Stimulated activated CD8-positive, alpha-beta memory T cell treated with anti-CD3 and anti-CD28 coated beads, Interleukin-12 subunit alpha, Interleukin-12 subunit beta, amount 100 ng/mL, for 1 hour (primary cell): ENCODE measurements around the gene HIPK2.

Experiments used
- DNase-seq: peaks from one replicate; pipeline ENCODE4 v3.0.0-alpha.2; 2020; ENCODE audit warnings: low read depth

The HIPK2 gene

DNA sequence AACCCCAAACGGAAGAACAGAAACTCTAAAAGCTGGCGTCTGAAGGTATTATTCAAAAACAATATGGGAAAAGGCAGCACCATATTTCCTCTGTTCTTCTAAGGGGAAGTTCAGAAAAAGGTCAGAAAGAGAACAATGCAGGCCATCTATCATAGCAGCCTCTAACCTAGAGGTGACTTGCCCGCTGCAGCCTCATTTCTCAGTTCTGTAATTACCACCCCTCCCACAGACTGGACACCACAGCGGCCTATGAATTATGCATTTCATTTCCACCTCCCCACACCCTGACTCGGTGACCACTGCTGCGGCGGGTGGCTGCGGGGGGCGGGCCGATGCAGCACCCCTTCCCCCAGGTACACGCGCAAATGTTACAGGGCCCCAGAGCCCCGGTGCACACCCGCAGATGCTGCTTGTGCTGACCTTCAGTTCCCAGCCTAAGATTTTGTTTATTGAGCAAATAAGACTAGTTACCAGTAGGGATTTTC lies 128.8 kb downstream of the HIPK2 start:
- DNase-seq, result no peak

GRCh38 chr7:139648391-139648861 lies 129.4 kb downstream of the HIPK2 start:
- no peak for DNase-seq

GRCh38 chr7:139647814-139648390 lies 129.9 kb downstream of the HIPK2 start:
- no peak for DNase-seq

- DNase-seq, result no peak
These were observed 130.7 kb downstream of the HIPK2 start for GRCh38 chr7:139647085-139647484.

- no peak for DNase-seq
These were observed 131.2 kb downstream of the HIPK2 start for GRCh38 chr7:139646566-139646965.

GRCh38 chr7:139645572-139646523 lies 131.9 kb downstream of the HIPK2 start:
- DNase-seq, result peak; percentile 78

DNA sequence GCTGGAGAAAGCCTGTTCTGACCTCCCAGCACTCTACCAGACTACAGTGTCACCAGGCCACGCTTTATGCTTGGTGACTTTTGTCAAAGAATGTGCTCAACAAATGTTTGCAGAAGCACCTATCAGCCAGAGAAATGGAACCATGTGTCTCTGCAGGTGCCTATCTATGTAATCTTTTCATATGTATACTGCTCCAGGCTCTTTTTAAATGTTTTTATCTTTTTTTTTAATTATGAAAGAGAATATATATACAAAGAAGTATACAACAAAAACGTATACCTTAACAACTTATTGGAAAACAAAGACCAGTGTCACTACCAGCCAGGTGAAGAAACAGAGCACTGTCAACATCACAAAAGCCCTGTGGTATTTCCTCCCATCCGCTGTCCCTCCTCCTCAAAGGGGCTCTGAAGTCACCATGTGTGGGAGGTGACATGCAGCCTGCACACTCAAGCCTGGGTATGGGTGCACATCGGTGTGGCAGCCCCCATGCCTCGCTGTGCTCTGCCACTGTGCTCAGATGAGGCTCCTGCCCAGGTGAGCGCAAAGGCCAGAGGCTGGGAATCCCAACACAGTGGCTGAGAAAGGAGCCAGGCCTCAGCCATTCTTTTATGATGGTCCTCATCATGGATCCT lies 133.7 kb downstream of the HIPK2 start:
- DNase-seq, result no peak

DNA sequence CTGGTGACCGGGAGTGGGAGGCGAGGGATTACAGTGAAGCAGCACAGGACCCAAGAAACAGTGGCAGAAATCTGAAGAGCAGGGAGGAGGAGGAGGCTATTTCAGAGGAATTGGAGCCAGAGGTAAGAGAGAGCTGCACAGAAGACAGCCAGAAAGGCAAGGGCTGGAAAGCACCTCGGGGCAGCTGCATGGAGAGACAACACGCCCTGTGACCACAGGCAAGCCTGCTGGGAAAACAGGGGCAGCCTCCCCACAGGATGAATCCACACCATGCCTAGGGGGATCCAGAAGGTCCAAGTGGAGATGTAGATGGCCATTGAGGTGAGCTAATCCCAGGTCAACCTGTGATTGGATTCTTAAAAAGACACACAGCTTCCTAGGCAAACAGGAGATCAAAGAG lies 135.5 kb downstream of the HIPK2 start:
- no peak for DNase-seq

- no peak for DNase-seq
These were observed 136.3 kb downstream of the HIPK2 start for GRCh38 chr7:139641337-139641992.

DNA sequence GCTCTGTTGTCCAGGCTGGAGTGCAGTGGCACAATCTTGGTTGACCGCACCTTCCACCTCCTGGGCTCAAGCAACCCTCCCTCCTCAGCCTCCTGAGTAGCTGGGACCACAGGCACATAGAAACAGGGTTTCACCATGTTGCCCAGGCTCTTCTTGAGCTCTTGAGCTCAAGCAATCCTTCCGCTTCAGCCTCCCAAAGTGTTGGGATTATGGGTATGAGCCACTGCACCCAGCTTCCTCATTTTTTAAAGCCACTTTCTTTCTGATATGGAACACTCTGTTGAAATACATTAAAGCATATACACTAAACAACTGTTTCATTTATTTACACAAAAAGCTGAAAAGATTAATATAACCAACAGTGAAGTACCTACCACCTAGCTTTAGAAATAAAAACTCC lies 137.1 kb downstream of the HIPK2 start:
- DNase-seq, result no peak

DNA sequence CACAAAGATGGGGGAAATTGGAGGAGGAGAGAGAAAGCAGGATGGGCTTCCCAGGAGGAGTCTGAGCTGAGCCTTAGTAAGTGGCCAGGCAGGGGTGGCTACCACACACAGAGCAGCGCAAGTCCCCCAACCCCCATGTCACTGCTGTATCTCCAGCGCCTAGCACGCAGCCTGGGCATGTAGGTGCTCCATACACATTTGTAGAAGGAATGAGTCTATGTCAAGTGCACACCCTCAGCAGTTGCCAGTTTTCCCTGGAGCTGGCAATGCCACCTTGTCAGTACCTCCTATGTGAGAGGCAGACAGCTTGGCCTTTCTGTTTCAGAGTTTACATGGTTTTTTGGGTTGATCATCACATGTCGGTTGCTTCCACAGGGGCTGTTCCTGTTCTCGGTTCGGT lies 138.2 kb downstream of the HIPK2 start:
- no peak for DNase-seq

DNA sequence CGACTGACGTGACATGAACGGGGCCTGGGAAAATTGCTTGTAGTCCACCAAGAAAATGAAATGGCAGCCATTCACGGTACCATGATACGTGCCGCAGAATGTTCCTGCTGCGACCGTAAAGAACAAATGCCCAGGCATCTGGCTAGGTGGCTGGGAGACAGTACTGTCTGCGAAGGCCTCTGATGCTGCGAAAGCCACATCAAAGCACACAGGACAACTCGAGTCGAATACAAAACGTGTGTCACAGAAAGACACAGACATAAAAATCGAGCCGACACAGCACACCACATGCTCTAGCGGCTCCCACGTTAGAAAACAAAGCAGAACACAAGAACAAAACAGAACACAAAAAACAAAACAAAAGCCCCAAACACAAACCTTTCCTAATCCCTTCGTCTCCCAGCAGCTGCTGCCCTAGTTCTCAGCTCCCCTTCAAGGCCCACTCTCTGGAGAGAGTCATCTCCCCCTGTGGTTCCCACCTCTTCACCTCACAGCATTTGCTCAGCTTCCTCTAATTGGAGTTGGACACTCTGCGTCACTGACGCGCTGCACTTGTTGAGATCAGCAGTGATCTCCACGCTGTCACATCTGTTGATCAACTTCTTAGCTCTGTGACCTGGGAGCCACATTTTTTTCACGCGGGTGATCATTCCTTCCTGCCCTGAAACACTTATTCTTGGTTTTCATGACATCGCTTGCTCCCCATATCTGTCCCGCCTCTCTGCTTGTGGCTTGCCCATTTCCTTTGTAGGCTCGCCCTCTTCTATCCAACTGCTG lies 142.1 kb downstream of the HIPK2 start:
- peak; percentile 36 for DNase-seq

- no peak for DNase-seq
These were observed 143.7 kb downstream of the HIPK2 start for GRCh38 chr7:139634087-139634486.

DNA sequence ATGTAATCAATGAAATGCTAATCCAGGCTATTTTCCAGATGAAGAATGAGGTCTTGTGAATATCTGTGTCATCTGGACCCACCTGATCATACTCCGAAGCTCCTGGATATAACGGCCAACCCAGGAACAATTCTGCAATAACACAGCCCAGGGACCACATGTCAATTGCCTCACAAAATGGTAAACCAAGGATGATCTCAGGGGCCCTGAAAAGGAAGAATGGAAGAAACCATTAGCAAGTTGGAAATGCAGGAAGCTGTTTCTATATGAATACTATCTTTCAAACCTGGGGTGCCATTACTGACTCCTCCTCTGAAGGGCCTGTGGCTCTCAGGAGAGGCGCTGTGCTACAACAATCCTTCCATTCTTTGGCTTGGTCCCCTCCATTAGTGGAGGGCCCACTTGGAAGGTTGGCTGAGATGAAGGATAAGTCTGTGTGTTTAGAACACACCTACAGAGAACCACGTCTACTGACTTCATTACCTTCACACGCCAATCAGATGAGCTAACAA lies 146.2 kb downstream of the HIPK2 start:
- no peak for DNase-seq

- no peak for DNase-seq
These were observed 146.9 kb downstream of the HIPK2 start for GRCh38 chr7:139630643-139631519.

DNA sequence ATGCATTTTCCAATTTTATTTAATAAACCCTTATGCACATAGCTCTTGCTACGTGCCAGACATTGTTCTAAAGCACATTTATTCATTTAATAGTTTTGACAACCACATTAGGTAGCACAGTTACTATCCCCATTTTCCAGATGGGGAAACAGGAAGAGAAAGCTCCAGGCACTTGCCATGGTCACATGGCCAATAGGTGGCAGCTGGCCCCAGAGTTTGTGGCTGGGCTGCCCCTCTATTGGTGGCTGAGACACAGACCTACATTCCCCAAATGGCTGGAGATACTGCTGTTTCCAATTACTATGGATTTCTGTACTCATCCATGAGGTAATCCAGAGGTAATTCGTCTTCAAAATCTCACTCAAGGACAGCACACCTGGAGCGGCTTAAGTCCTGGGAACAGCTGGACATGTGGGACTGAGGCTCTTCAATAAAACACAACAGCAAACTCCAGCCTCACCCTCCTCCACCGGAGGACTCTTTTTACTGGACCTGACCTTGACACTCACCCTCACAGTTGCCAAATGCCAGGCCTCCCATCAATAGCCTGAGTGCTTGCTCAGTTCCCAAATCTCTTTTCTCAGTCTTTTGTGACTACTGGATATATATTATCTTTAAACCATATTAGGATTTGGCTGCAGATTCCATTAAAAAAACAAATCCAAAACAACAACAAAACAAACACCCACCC lies 148.3 kb downstream of the HIPK2 start:
- no peak for DNase-seq

DNA sequence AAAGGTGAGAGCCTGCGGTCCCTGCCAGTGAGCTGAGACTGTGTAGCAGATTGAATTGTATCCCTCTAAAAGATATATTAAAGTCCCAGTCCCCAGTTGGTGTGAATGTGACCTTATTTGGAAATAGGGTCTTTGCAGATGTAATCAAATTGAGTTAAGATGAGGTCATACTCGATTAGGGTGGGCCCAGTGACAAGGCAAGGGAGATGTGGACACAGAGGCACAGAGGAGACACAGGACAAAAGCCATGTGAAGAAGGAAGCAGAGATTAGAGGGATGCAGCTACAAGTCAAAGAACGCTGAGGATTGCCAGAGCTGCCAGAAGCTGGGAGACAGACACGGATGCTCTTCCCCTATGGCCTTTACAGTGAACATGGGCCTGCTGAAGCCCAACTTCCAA lies 150.0 kb downstream of the HIPK2 start:
- no peak for DNase-seq

DNA sequence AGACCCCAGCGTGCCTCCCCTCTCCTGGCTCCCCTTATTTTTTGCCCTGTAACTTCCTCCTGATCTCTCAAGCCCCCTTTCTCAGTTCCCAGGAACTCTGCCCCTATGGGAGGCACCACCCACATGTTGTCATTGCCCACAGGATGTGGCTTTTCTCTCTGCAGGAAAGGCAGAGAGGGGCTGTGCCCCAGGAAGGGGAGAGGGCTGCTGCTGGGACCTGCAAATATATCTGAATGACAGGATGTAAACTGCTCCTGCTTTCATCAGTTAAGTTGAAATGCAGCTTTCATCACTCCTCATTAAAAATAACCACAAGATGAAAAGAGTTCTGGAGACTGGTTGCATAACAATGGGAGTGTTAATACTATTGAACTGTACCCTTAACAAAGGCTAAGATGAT lies 151.0 kb downstream of the HIPK2 start:
- no peak for DNase-seq

GRCh38 chr7:139623518-139623917 lies 154.3 kb downstream of the HIPK2 start:
- no peak for DNase-seq
